Large intestine (tissue), 3 donors: ENCODE results near the gene SNRNP70. TPM values are rescaled to one million over a fixed set of nuclear protein-coding genes. Genes with fewer than 3 reads are reported as not detected.
A peak's percentile ranks its signal among the peaks of the same experiment; 100 is the strongest.
"Not testable (repeated sequence)": the region's sequence is repeated elsewhere in the genome, so short reads cannot be mapped to it uniquely, and the experiment has no call there.

Experiments
- DNase-seq, 2 donors: peaks; one replicate each; pipeline versions ENCODE4 v3.0.0 to v3.0.0-alpha.2; 2013
- H3K27ac ChIP-seq: one replicate; pipeline ENCODE4 v1.5.1; 2013; ENCODE audit warnings: low read length
- H3K27me3 ChIP-seq: 2 replicates; pipeline ENCODE4 v1.6.1; 2013; ENCODE audit warnings: low read length; ENCODE audit not compliant: control insufficient read depth, insufficient read depth
- H3K36me3 ChIP-seq: 2 replicates; pipeline ENCODE4 v1.6.1; 2013; ENCODE audit warnings: low read length; ENCODE audit not compliant: control insufficient read depth, insufficient read depth
- H3K4me1 ChIP-seq: one replicate; pipeline ENCODE4 v1.6.1; 2013; ENCODE audit warnings: low read length; ENCODE audit not compliant: control insufficient read depth, insufficient read depth
- H3K4me3 ChIP-seq: one replicate; pipeline ENCODE4 v1.5.1; 2013; ENCODE audit warnings: low read length
- H3K9me3 ChIP-seq: one replicate; pipeline ENCODE4 v1.6.1; 2013; ENCODE audit warnings: mild to moderate bottlenecking, low read depth, low read length, moderate library complexity; ENCODE audit not compliant: control insufficient read depth
- WGBS: methylation state at CpG from one replicate; pipeline ENCODE4 v1.1.5; 2013; ENCODE audit warnings: low lambda C conversion rate; ENCODE audit not compliant: insufficient coverage; 5-methylcytosine and 5-hydroxymethylcytosine counted together
- polyA plus RNA-seq: library from polyadenylated mRNA; unstranded; fragments of 120-200 nt; gene quantifications from one replicate; pipeline ENCODE4 v1.2.1, GENCODE V29; 2013

The SNRNP70 gene
- polyA plus RNA-seq, 1 donor = 295 TPM

DNA sequence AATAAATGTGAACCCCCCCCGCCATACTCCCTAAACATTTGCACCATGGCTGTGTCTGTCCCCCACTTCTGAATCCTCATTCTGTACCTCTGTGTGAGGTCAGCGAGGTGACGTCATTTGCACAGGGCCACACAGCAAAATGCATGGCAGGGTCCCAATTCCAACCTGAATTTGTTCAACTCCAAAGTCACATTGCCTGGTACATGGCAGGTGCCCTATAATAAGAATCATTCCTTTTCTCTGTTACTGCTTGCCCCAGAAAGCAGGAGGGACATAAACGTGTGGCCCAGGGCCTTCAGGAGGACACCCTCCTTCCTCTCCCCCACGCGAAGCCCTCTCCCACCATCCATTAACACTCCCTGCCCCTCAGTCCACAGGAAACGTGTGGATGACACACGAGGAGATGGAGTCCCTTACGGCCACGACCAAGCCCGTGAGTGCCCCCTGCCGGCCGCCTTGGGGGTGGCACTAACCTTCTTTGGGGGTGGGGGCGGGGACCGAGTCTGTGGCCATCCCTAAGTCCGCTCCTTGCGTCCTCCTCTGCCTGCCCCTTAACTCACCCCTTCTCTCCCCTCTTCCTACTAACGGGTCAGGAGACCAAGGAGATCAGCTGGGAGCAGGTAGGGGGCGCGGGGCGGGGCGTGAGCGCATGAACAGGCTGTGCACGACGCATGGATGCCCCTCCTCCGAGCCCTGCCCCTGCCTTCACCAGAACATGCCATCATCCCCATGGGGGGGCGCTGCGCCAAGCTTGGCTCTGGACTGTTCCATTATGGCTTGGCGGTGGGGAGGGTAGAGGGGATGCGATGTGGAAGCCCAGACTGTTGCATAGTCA, 60.5 kb downstream of the SNRNP70 start:
- Histone ChIP-seq H3K27ac (no peak overlapping the region), H3K27me3 (peaks cover 63% of the 10 kb centered on the region), H3K4me1 (peaks cover 24% of the 10 kb centered on the region), H3K9me3 (peaks cover 3% of the 10 kb centered on the region), H3K4me3 (no peak overlapping the region), H3K36me3 (no peaks in the 10 kb centered on the region)
- DNase-seq = peak in 1 of 2 donors; percentile 55
- WGBS = 61% methylated on average over 3 of the region's 30 CpGs

DNA sequence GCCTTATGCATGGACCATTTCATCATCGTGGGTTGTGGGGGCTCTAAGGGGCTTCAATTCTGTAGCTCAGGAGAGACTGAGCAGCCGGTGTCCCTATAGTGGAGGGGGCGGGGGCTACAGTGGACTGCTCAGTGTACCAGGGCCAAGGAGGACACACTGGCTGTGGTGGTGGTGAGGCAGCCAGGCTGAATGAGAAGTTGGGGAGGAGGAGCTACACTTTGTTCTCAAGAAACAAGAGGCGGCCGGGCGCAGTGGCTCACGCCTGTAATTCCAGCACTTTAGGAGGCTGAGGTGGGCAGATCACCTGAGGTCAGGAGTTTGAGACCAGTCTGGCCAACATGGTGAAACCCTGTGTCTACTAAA, 61.1 kb downstream of the SNRNP70 start:
- H3K36me3 ChIP-seq, DNase-seq, H3K9me3 ChIP-seq, H3K4me3 ChIP-seq, H3K27ac ChIP-seq: not testable (repeated sequence)
- H3K4me1 ChIP-seq = peaks cover 24% of the 10 kb centered on the region
- whole genome bisulfite sequencing = no CpG with 5 or more reads among the region's 7 CpGs
- peaks cover 63% of the 10 kb centered on the region for H3K27me3 ChIP-seq

DNA sequence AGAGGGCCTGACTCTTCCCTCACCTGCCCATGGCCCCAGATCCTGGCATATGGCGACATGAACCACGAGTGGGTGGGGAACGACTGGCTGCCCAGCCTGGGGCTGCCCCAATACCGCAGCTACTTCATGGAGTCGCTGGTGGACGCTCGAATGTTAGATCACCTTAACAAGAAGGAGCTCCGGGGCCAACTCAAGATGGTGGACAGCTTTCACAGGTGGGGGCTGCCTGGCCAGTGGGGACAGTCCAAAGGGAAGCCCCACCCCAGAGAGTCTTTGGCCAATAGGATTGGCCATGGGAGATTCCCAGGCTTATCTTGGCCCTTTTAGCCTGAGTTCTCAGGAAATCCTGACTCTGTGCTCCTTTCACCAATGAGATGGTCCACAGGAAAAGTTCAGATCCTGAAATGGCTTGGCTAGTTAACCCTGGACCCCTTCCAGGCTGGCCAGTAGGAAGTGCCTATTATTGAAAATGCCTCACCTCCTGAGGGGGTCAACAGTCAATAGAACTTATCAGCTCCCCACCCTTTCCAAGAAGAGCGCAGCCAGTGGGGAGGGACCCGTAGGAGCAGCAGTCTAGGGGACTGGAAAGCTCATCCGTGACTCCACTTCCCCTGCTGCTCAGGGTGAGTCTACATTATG, 62.9 kb downstream of the SNRNP70 start:
- no peak for DNase-seq
- no CpG with 5 or more reads among the region's 11 CpGs for WGBS
- no peaks in the 10 kb centered on the region for H3K36me3 ChIP-seq
- H3K4me1 ChIP-seq = peaks cover 20% of the 10 kb centered on the region
- H3K27me3 ChIP-seq = peaks cover 64% of the 10 kb centered on the region
- H3K4me3 ChIP-seq = no peak overlapping the region
- H3K9me3 ChIP-seq = peaks cover 9% of the 10 kb centered on the region
- no peak overlapping the region for H3K27ac ChIP-seq

DNA sequence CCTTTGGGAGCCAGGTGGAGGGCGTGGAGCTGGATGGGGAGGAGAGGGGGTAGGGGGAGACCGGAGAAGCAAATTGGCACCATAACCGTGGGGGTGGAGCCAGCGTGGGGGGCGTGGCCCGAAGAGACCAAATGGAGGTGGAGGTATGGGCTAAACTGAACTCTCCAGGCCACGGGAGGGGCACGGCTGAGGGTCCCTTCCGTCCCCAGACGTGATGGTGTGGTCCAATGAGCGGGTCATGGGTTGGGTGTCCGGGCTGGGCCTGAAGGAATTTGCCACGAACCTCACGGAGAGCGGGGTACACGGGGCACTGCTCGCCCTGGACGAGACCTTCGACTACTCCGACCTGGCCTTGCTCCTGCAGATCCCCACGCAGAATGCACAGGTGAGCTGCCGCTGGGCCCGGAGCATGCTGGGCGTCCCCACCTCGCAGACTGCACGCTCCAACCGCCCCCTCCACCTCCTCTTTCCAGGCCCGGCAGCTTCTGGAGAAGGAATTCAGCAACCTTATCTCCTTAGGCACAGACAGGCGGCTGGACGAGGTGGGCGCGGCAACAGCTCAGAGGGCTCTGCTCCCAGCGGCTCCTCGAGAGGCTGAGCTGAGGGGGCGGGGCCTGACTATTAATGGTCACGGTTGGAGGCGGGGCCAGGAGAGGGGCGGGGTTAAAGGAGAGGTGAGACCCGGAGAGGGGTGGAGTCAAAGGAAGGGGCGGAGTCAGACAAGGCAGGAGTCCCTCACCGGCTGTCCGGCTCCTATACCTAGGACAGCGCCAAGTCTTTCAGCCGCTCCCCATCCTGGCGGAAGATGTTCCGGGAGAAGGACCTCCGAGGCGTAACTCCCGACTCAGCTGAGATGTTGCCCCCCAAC, 63.8 kb downstream of the SNRNP70 start:
- H3K4me1 ChIP-seq = peaks cover 20% of the 10 kb centered on the region
- H3K36me3 ChIP-seq = no peaks in the 10 kb centered on the region
- peak overlapping the region; percentile 66 for H3K27ac ChIP-seq
- DNase-seq = peak; percentile 93
- WGBS = no CpG with 5 or more reads among the region's 49 CpGs
- H3K9me3 ChIP-seq = peaks cover 9% of the 10 kb centered on the region
- H3K4me3 ChIP-seq = peak overlapping the region; percentile 63
- H3K27me3 ChIP-seq = peaks cover 67% of the 10 kb centered on the region

DNA sequence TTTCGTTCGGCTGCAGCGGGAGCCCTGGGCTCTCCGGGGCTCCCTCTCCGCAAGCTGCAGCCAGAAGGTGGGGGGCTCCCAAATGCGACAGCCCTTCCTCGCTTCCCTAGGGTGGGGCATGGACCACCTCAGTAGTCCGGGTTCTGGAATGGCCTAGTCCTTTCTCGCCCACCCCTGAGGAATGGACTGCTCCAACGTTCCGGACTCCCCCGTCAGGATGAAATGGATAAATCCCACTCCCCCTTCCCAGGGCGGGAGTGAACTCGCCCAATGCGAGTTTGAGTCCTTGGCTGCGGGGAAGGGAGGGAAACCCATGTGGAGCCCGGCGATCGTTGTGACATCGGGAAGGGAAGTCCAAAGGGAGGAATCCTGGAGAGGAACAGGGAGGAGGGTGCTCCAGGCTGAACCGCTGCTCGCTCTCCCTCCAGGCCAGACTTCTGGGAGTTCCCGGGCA, 64.4 kb downstream of the SNRNP70 start:
- H3K27me3 ChIP-seq = peaks cover 70% of the 10 kb centered on the region
- peak; percentile 66 to 75 for DNase-seq
- peaks cover 13% of the 10 kb centered on the region for H3K9me3 ChIP-seq
- peak overlapping the region; percentile 66 for H3K27ac ChIP-seq
- H3K36me3 ChIP-seq = no peaks in the 10 kb centered on the region
- no CpG with 5 or more reads among the region's 23 CpGs for WGBS
- peak overlapping the region; percentile 63 for H3K4me3 ChIP-seq
- peaks cover 20% of the 10 kb centered on the region for H3K4me1 ChIP-seq

DNA sequence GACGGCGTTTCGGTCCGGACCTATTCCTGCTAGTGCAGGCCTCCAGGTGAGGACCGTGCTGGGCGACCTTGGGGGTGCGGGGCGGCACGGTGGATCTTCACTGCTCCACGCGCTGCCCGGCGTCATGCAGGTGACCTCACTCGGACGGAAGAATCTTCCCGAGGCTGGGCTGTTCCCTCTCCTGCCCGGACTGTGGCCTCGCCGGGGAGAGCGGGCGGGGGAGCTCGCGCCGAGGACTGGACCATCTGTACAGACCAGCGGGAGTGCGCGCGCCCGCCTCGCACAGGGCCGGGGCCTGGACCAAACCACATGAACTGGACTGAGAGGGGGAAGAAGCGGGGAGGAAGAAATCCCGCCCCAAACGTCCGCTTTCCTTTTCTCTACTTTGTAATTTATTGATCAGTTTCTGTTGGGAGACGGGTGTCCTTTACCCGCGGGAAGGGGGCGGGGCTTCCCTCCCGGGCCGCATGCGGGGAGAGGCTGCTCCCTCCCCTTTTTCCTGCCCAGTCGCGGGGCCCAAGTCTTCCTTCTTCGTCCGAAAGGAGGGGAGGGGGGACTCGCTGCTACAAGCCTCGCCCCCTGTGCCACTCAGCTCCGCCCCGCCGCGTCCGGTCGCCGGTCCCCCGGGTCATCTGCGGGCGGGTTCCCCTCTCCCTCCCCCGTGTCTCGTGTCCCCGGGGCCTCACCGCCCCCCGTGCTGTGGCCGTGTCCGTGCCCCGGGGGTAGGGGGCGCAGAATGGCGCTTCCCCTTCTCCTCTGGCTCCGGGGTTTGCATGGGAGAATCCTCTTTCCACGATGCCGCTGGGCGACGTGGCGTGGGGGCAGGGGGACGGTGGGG, 65.1 kb downstream of the SNRNP70 start:
- no CpG with 5 or more reads among the region's 75 CpGs for WGBS
- no peaks in the 10 kb centered on the region for H3K36me3 ChIP-seq
- peak overlapping the region; percentile 66 for H3K27ac ChIP-seq
- peaks cover 20% of the 10 kb centered on the region for H3K4me1 ChIP-seq
- DNase-seq = peak; percentile 78 to 91
- peaks cover 13% of the 10 kb centered on the region for H3K9me3 ChIP-seq
- H3K4me3 ChIP-seq = peak overlapping the region; percentile 63
- H3K27me3 ChIP-seq = peaks cover 75% of the 10 kb centered on the region

DNA sequence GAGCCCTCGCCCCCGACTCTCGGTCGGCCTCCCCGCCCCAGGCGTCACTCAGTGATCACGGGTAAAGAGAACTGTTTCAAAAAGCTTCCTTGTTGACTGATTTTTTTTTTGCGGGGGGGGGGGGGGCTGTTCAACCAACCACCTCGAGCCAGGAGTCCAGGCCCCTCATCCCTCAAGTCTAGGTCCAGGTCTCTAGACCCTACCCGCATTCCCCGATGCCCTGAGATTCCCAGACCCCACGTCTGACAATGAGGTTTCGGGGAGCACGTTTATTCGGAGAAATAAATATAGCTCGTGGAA, 65.6 kb downstream of the SNRNP70 start:
- no peaks in the 10 kb centered on the region for H3K36me3 ChIP-seq
- H3K27ac ChIP-seq = peak overlapping the region; percentile 32
- H3K27me3 ChIP-seq = peaks cover 81% of the 10 kb centered on the region
- H3K4me1 ChIP-seq = peaks cover 22% of the 10 kb centered on the region
- H3K4me3 ChIP-seq = peak overlapping the region; percentile 63
- DNase-seq = no peak
- H3K9me3 ChIP-seq = peaks cover 13% of the 10 kb centered on the region
- no CpG with 5 or more reads among the region's 16 CpGs for WGBS

DNA sequence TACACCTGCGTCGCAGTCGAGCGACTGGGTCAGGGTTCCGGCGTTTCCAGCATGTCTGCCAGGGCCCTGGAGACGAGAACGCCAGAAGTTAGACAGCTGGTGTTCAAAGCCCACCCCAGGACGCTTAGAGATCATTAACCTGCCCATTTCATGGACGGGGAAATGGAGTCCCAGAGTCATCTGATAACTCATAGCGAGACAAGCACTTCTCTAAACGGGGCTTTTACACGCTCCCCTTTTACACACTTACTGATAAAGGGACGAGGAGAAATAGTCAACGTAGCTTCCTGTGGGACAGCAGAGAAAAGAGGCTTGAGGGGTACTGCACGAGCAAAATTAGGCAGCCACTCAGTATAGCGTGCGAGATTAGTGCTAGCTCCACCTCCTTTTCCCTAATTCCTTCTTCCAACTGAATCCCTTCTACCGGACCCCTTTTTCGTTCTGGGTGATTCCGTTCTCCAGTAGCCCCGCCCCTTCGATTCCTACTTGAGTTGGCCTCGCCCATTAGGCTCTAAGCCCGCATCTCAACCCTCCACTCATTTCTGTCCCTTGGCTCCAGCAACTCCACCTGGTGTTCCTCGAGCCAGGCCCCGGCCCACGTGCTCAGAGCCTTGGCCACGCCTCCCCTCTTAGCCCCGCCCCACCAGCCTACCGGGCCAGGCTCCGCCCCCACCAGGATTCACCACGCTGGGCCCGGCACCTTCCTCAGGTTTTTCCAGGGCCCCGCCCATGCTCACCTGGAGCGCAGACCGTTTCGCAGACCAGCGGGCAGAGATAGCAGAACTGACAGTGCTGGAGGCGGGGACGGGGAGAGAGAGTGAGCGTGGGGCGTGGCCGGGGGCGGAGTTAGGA, 66.2 kb downstream of the SNRNP70 start:
- H3K4me1 ChIP-seq = peaks cover 18% of the 10 kb centered on the region
- no peak overlapping the region for H3K27ac ChIP-seq
- H3K27me3 ChIP-seq = peaks cover 80% of the 10 kb centered on the region
- H3K36me3 ChIP-seq = no peaks in the 10 kb centered on the region
- 60% methylated on average over 1 of the region's 45 CpGs for WGBS
- DNase-seq = peak in 1 of 2 donors; percentile 71
- peaks cover 13% of the 10 kb centered on the region for H3K9me3 ChIP-seq
- H3K4me3 ChIP-seq = no peak overlapping the region

DNA sequence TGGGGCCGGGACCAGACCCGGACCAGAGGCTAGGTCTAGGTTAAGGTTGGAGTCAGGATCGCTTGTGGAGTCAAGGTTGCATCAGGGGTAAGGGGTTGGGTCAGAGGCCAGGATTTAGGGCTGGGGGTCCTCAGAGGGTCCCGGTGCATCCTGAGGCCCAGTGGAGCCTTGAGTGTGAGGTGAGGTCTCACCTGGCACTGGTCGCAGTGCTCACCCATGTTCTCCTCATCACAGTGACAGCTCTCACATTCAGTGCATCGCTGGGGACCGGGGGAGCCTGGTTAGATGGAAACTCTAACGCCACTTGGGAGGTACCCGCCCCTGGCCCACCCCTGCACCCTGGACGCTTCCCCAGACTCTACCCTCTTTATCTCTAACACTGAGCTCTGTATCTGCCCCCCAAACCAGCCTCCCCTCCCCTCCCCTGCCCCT, 66.9 kb downstream of the SNRNP70 start:
- peaks cover 75% of the 10 kb centered on the region for H3K27me3 ChIP-seq
- H3K4me3 ChIP-seq = no peak overlapping the region
- H3K27ac ChIP-seq = no peak overlapping the region

More for the DNA sequence above, 66.9 kb downstream of the SNRNP70 start:
- DNase-seq = no peak
- H3K36me3 ChIP-seq = no peaks in the 10 kb centered on the region
- no CpG with 5 or more reads among the region's 10 CpGs for WGBS
- peaks cover 18% of the 10 kb centered on the region for H3K4me1 ChIP-seq
- peaks cover 13% of the 10 kb centered on the region for H3K9me3 ChIP-seq
